ENCODE data around the gene ANXA2. TPM values are rescaled to one million over a fixed set of nuclear protein-coding genes. Genes with fewer than 3 reads are reported as not detected.

ANXA2 gene
- total and polyA plus RNA-seq, 10 of the 15 experiments (the other 5 are each of a cell fraction or from before 2014, with no cell fraction given) = 135 to 540 (median 281) TPM

GRCh38 chr15:60316961-60317360 is 80.8 kb downstream of the ANXA2 start:
- H3K4me2 ChIP-seq (ENCODE audit: control insufficient read depth, insufficient read depth) = no peak overlapping the region
- ChIA-PET POLR2A (no interaction called here), RAD21 (ENCODE audit: unreplicated experiment) (interaction anchor here (0.7 kb wide), 1 partner anchor 600 kb away, joined by 4 read pairs; no protein-coding TSS in a partner anchor), CTCF (interaction anchor here (1.7 to 2.0 kb wide), 3 partner anchors 9 to 625 kb away, joined by 4 to 11 read pairs (median 4); no protein-coding TSS in a partner anchor), SMC1A (ENCODE audit: uncharacterized antibody, unreplicated experiment) (interaction anchor here (0.6 kb wide), 1 partner anchor 1033 kb away, joined by 3 read pairs; no protein-coding TSS in a partner anchor)
- no peaks in the 10 kb centered on the region for H3K4me1 ChIP-seq (ENCODE audit: control insufficient read depth, insufficient read depth, low read length)
- WGBS (ENCODE audit: insufficient coverage, insufficient replicate concordance, low lambda C conversion rate, missing lambda C conversion rate) = 4% methylated on average over 4 of the region's 4 CpGs
- in situ Hi-C loops (cut with MboI) (no loop called here), intact Hi-C loops (cut with micrococcal nuclease; ENCODE audit: unreplicated experiment) (no loop called here)
- FAIRE-seq (no peak), ATAC-seq (no peak), DNase-seq (ENCODE audit: low read depth, low spot score) (no peak)
- H3K9ac ChIP-seq (ENCODE audit: control insufficient read depth, insufficient read depth, low read length) = no peak overlapping the region
- peaks cover 7% of the 10 kb centered on the region for H3K9me3 ChIP-seq (replicated peaks; ENCODE audit: control insufficient read depth, insufficient read depth, low read length)
- no peak overlapping the region for H3K4me3 ChIP-seq
- H4K20me1 ChIP-seq (ENCODE audit: control insufficient read depth, insufficient read depth) = no peaks in the 10 kb centered on the region
- H2AFZ ChIP-seq (ENCODE audit: control insufficient read depth, low read depth, low read length) = no peak overlapping the region
- no peaks in the 10 kb centered on the region for H3K36me3 ChIP-seq (ENCODE audit: control insufficient read depth in 2 of 2, insufficient read depth in 2 of 2, low read length in 1 of 2)
- no peak overlapping the region for H3K27ac ChIP-seq (ENCODE audit: control insufficient read depth, insufficient read depth)
- H3K27me3 ChIP-seq (replicated peaks in 1 of 2; ENCODE audit: control insufficient read depth in 2 of 2, insufficient read depth in 2 of 2, low read length in 1 of 2) = no peaks in the 10 kb centered on the region
- no peaks in the 10 kb centered on the region for H3K79me2 ChIP-seq (ENCODE audit: control insufficient read depth, insufficient read depth, low read length)
- no TSS peak for BruUV-seq (replicated peaks)
- TF ChIP-seq IKZF1 (conservative IDR thresholded peaks at IDR 0.05) (no peak), CTCF (IDR thresholded peaks at IDR 0.05 in 2 of 3, conservative IDR thresholded peaks at IDR 0.05 in 1 of 3; ENCODE audit: control insufficient read depth in 2 of 3, extremely low read depth in 1 of 3, insufficient read depth in 1 of 3, low read depth in 3 of 3, low read length in 3 of 3) (no peak), ZNF384 (IDR thresholded peaks at IDR 0.05; ENCODE audit: borderline replicate concordance, low read depth, low read length) (no peak), GABPA (IDR thresholded peaks at IDR 0.05; ENCODE audit: low read depth) (no peak), IRF4 (IDR thresholded peaks at IDR 0.05; ENCODE audit: low read depth, low read length) (no peak), PAX8 (IDR thresholded peaks at IDR 0.05) (no peak), PRDM15 (CRISPR knock-in tag; IDR thresholded peaks at IDR 0.05) (no peak), USF2 (IDR thresholded peaks at IDR 0.05; ENCODE audit: borderline replicate concordance, low read depth, low read length) (no peak), DPF2 (IDR thresholded peaks at IDR 0.05) (no peak), STAT1 (conservative IDR thresholded peaks at IDR 0.05) (no peak), SREBF2 (IDR thresholded peaks at IDR 0.05; ENCODE audit: low read length) (no peak), ZSCAN29 (IDR thresholded peaks at IDR 0.05) (no peak), HSF1 (IDR thresholded peaks at IDR 0.05; ENCODE audit: low read depth, low read length) (no peak), HDAC6 (IDR thresholded peaks at IDR 0.05; ENCODE audit: unreplicated experiment) (no peak), SMAD5 (IDR thresholded peaks at IDR 0.05; ENCODE audit: low read depth) (no peak), ZNF217 (IDR thresholded peaks at IDR 0.05) (no peak)
